Suprapubic skin (tissue), 4 donors: ENCODE measurements around the gene SLC38A1. TPM values are rescaled to one million over a fixed set of nuclear protein-coding genes. Genes with fewer than 3 reads are reported as not detected.

Experiments used
- DNase-seq, 2 donors: peaks; one replicate each; pipeline ENCODE4 v3.0.0-alpha.2; 2019; ENCODE audit warnings: low spot score in 2 of 2
- H3K27ac ChIP-seq: fragments of 200-600 bp; sonication (generic); one replicate; pipeline ENCODE4 v1.5.1; 2019
- H3K27me3 ChIP-seq: fragments of 200-600 bp; sonication (generic); one replicate; pipeline ENCODE4 v1.5.1; 2019
- H3K36me3 ChIP-seq: fragments of 200-600 bp; sonication (generic); one replicate; pipeline ENCODE4 v1.5.1; 2019
- H3K4me1 ChIP-seq: fragments of 200-600 bp; sonication (generic); one replicate; pipeline ENCODE4 v1.5.1; 2019
- H3K4me3 ChIP-seq: fragments of 200-600 bp; sonication (generic); one replicate; pipeline ENCODE4 v1.5.1; 2019; ENCODE audit warnings: mild to moderate bottlenecking
- H3K9me3 ChIP-seq: fragments of 200-600 bp; sonication (generic); one replicate; pipeline ENCODE4 v1.5.1; 2019
- EP300 ChIP-seq: sonication (generic); formaldehyde crosslinking; IDR thresholded peaks from one replicate; pipeline ENCODE4 v1.6.1; 2017; ENCODE audit warnings: antibody characterized with exemption
- POLR2A ChIP-seq, 2 donors: fragments of 450-650 bp; IDR thresholded peaks; one replicate each; pipeline ENCODE4 v1.6.1; 2017; ENCODE audit warnings: antibody characterized with exemption in 2 of 2, mild to moderate bottlenecking in 2 of 2, moderate library complexity in 2 of 2
- POLR2AphosphoS5 ChIP-seq, 3 donors: sonication (generic); formaldehyde crosslinking; IDR thresholded peaks; one replicate each; pipeline ENCODE4 v1.6.1; 2017; ENCODE audit warnings: antibody characterized with exemption in 3 of 3
- WGBS: methylation state at CpG from one replicate; pipeline ENCODE4 v1.1.5; 2018; 5-methylcytosine and 5-hydroxymethylcytosine counted together
- total RNA-seq, 4 donors: library from RNA; depleted of rRNA; stranded (reverse); fragments of >200 nt; gene quantifications; one replicate each; pipeline ENCODE4 v1.1.0, GENCODE V29; 2016
- TF ChIP-seq, protein P1 (sequence below), 2 donors: fragments of 200-600 bp in 1 of 2; fragments of 450-650 bp in 1 of 2; sonication (generic) in 1 of 2; IDR thresholded peaks; one replicate each; pipeline ENCODE4 v1.5.1; 2016 to 2019; ENCODE audit warnings: antibody characterized with exemption in 2 of 2, mild to moderate bottlenecking in 1 of 2, moderate library complexity in 1 of 2

The SLC38A1 gene
- total RNA-seq, 4 donors from 2014 or later = 96.2 to 110 (median 102) TPM

DNA sequence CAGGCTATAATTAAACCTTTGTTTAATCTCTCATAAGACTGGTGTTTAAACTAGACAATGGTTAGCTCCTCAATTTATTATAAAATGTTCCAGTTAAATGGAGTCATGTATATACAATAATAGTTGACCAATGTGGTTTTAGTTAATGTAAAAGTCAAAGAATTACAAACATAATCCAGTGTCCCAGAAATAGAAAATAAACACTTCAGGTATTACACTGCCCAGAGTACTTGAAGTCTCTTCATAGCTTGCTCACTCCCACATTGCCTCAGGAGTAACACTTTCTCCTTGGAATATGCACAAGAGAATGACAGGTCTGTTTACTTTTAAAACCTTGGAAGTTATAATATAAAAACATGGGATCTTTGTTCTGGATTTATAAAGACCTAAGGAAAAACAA lies 60.5 kb downstream of the SLC38A1 start:
- TF ChIP-seq EP300 = no peak
- TF ChIP-seq POLR2A (IDR thresholded peaks at IDR 0.05) = no peak
- TF ChIP-seq POLR2AphosphoS5 (IDR thresholded peaks at IDR 0.05) = no peak
- Histone ChIP-seq H3K36me3 (peaks cover under 1% of the 10 kb centered on the region), H3K27me3 (no peaks in the 10 kb centered on the region), H3K9me3 (no peaks in the 10 kb centered on the region), H3K27ac (no peak overlapping the region), H3K4me1 (peaks cover 25% of the 10 kb centered on the region), H3K4me3 (no peak overlapping the region)
- DNase-seq = no peak

GRCh38 chr12:46207644-46208043 lies 61.2 kb downstream of the SLC38A1 start:
- Histone ChIP-seq H3K27ac (no peak overlapping the region), H3K9me3 (no peaks in the 10 kb centered on the region), H3K27me3 (no peaks in the 10 kb centered on the region), H3K36me3 (peaks cover 3% of the 10 kb centered on the region), H3K4me1 (peaks cover 25% of the 10 kb centered on the region), H3K4me3 (no peak overlapping the region)
- DNase-seq = no peak
- TF ChIP-seq, protein P1, sequence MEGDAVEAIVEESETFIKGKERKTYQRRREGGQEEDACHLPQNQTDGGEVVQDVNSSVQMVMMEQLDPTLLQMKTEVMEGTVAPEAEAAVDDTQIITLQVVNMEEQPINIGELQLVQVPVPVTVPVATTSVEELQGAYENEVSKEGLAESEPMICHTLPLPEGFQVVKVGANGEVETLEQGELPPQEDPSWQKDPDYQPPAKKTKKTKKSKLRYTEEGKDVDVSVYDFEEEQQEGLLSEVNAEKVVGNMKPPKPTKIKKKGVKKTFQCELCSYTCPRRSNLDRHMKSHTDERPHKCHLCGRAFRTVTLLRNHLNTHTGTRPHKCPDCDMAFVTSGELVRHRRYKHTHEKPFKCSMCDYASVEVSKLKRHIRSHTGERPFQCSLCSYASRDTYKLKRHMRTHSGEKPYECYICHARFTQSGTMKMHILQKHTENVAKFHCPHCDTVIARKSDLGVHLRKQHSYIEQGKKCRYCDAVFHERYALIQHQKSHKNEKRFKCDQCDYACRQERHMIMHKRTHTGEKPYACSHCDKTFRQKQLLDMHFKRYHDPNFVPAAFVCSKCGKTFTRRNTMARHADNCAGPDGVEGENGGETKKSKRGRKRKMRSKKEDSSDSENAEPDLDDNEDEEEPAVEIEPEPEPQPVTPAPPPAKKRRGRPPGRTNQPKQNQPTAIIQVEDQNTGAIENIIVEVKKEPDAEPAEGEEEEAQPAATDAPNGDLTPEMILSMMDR (IDR thresholded peaks at IDR 0.05) = no peak
- TF ChIP-seq EP300 (no peak), POLR2A (IDR thresholded peaks at IDR 0.05) (no peak), POLR2AphosphoS5 (IDR thresholded peaks at IDR 0.05) (no peak)

GRCh38 chr12:46206471-46206870 lies 62.4 kb downstream of the SLC38A1 start:
- Histone ChIP-seq H3K4me1 (peaks cover 25% of the 10 kb centered on the region), H3K27me3 (no peaks in the 10 kb centered on the region), H3K27ac (no peak overlapping the region), H3K36me3 (peaks cover 8% of the 10 kb centered on the region), H3K4me3 (no peak overlapping the region), H3K9me3 (no peaks in the 10 kb centered on the region)
- no peak for DNase-seq
- TF ChIP-seq POLR2AphosphoS5 (IDR thresholded peaks at IDR 0.05) (no peak), EP300 (no peak), POLR2A (IDR thresholded peaks at IDR 0.05) (no peak)
- TF ChIP-seq, protein P1 (IDR thresholded peaks at IDR 0.05) = no peak
- WGBS = 51% methylated on average over 3 of the region's 3 CpGs

DNA sequence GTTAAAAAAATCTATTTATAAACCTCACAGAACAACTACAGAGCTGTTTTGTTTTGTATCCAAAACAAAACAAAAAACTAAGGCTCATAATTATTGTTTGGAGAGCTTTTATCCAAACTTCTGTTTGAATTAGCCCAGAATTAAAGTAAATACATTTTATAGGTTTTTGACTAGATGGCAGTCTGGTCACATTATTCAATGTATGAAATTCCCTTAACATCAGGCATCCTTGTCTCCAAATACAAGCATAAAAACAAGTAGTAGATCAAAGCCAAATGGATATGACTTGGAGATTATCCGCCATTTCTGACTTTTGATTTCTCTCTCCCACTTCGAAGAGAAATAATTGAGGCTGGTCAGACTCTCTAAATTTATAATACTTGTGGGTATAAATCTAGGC lies 63.5 kb downstream of the SLC38A1 start:
- Histone ChIP-seq H3K27me3 (no peaks in the 10 kb centered on the region), H3K4me3 (no peak overlapping the region), H3K9me3 (no peaks in the 10 kb centered on the region), H3K36me3 (peaks cover 14% of the 10 kb centered on the region), H3K27ac (no peak overlapping the region), H3K4me1 (peaks cover 21% of the 10 kb centered on the region)
- TF ChIP-seq POLR2A (IDR thresholded peaks at IDR 0.05) = no peak
- TF ChIP-seq, protein P1 (IDR thresholded peaks at IDR 0.05) = no peak
- TF ChIP-seq EP300 = no peak
- TF ChIP-seq POLR2AphosphoS5 (IDR thresholded peaks at IDR 0.05) = no peak
- no peak for DNase-seq
- WGBS = 35% methylated on average over 2 of the region's 2 CpGs

GRCh38 chr12:46201284-46201789 lies 67.5 kb downstream of the SLC38A1 start:
- Histone ChIP-seq H3K27ac (no peak overlapping the region), H3K4me3 (no peak overlapping the region), H3K4me1 (peaks cover 4% of the 10 kb centered on the region), H3K9me3 (no peaks in the 10 kb centered on the region), H3K27me3 (no peaks in the 10 kb centered on the region), H3K36me3 (peaks cover 43% of the 10 kb centered on the region)
- WGBS = 89% methylated on average over 5 of the region's 5 CpGs
- TF ChIP-seq POLR2AphosphoS5 (IDR thresholded peaks at IDR 0.05) = no peak
- no peak for TF ChIP-seq POLR2A (IDR thresholded peaks at IDR 0.05)
- TF ChIP-seq EP300 = no peak
- TF ChIP-seq, protein P1 (IDR thresholded peaks at IDR 0.05) = no peak
- DNase-seq = no peak

GRCh38 chr12:46200551-46200950 lies 68.3 kb downstream of the SLC38A1 start:
- TF ChIP-seq EP300 (no peak), POLR2A (IDR thresholded peaks at IDR 0.05) (no peak), POLR2AphosphoS5 (IDR thresholded peaks at IDR 0.05) (no peak)
- TF ChIP-seq, protein P1 (IDR thresholded peaks at IDR 0.05) = no peak
- Histone ChIP-seq H3K36me3 (peaks cover 50% of the 10 kb centered on the region), H3K27me3 (no peaks in the 10 kb centered on the region), H3K4me3 (no peak overlapping the region), H3K27ac (no peak overlapping the region), H3K4me1 (peaks cover under 1% of the 10 kb centered on the region), H3K9me3 (no peaks in the 10 kb centered on the region)
- 89% methylated on average over 3 of the region's 3 CpGs for WGBS
- no peak for DNase-seq
